ENCODE results near the gene WDHD1.
"Not testable (repeated sequence)": the region's sequence is repeated elsewhere in the genome, so short reads cannot be mapped to it uniquely, and the experiment has no call there.

WDHD1 gene

DNA sequence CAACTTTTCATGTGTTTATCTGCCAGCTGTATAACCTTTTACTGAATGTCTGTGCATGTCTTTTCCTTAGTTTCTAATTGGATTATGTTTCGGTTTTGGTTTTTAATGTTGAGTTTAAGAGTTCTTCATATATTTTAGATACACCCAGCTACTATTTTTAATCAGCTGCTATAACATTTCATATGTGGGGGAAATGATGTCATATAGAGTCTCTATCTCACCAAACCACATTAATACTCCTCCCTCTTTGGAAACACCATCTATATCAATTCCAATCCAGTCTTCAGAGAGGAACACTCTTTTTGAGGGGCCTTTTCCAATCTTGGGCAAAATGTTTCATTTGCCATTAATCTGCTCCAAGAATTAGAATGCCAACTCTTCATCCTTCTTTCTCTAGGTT is 95.8 kb downstream of the WDHD1 start:
- no peaks in the 10 kb centered on the region for H3K9me3 ChIP-seq (ENCODE audit: control extremely low read depth in 1 of 5, control insufficient read depth in 4 of 5, insufficient read depth in 2 of 5, low read depth in 1 of 5, low read length in 4 of 5)
- ChIA-PET CTCF (no interaction called here), POLR2A (no interaction called here)
- H3K27ac ChIP-seq (ENCODE audit: insufficient read depth in 1 of 2, low read depth in 1 of 2, low read length in 2 of 2, poor library complexity in 1 of 2, severe bottlenecking in 2 of 2), result no peak overlapping the region
- H3K27me3 ChIP-seq (replicated peaks in 2 of 5; ENCODE audit: control insufficient read depth in 4 of 5, insufficient read depth in 5 of 5, low read length in 4 of 5), result no peaks in the 10 kb centered on the region
- no CpG with 5 or more reads among the region's 1 CpG for WGBS (ENCODE audit: insufficient coverage)
- no peak overlapping the region for H3K4me3 ChIP-seq (ENCODE audit: control insufficient read depth in 1 of 7, extremely low read depth in 1 of 7, insufficient read depth in 4 of 7, low read depth in 2 of 7, low read length in 6 of 7)
- peaks cover 0 to 2% (median 0%) of the 10 kb centered on the region in 4 experiments for H3K36me3 ChIP-seq (ENCODE audit: control insufficient read depth in 4 of 4, insufficient read depth in 4 of 4, low read length in 3 of 4)
- peak; percentile 12 to 51 (median 22) for DNase-seq
- H3K4me1 ChIP-seq (ENCODE audit: control extremely low read depth in 1 of 4, control insufficient read depth in 4 of 4, insufficient read depth in 4 of 4, low read length in 3 of 4), result no peaks in the 10 kb centered on the region

DNA sequence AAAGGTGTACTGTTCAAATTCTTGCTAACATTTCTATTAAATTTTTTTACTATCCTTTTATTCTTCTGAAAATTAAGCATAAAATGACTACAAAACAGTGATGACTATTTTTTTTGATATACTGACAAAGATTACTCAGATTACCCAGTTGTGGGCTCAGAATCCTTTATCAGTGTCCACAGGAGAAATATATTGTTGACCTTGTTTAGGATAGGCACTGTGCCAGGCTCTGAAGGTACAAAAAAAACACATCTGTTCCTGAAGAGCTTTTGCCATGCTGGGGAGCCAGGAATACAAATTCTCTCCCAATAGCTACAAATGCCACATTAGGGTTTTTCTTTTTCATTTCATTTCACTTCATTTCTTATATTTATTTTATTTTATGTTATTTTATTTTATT is 97.3 kb downstream of the WDHD1 start:
- DNase-seq, result peak in 1 of 3 donors; percentile 11
- H3K4me1 ChIP-seq (ENCODE audit: control extremely low read depth in 1 of 4, control insufficient read depth in 4 of 4, insufficient read depth in 4 of 4, low read length in 3 of 4), result no peaks in the 10 kb centered on the region
- H3K36me3 ChIP-seq (ENCODE audit: control insufficient read depth in 4 of 4, insufficient read depth in 4 of 4, low read length in 3 of 4), result no peaks in the 10 kb centered on the region
- H3K4me3 ChIP-seq (ENCODE audit: control insufficient read depth in 1 of 7, extremely low read depth in 1 of 7, insufficient read depth in 4 of 7, low read depth in 2 of 7, low read length in 6 of 7), result no peak overlapping the region
- no peaks in the 10 kb centered on the region for H3K27me3 ChIP-seq (replicated peaks in 2 of 5; ENCODE audit: control insufficient read depth in 4 of 5, insufficient read depth in 5 of 5, low read length in 4 of 5)
- no peak overlapping the region for H3K27ac ChIP-seq (ENCODE audit: insufficient read depth in 1 of 2, low read depth in 1 of 2, low read length in 2 of 2, poor library complexity in 1 of 2, severe bottlenecking in 2 of 2)
- POLR2A ChIA-PET, result no interaction called here
- H3K9me3 ChIP-seq (ENCODE audit: control extremely low read depth in 1 of 5, control insufficient read depth in 4 of 5, insufficient read depth in 2 of 5, low read depth in 1 of 5, low read length in 4 of 5), result no peaks in the 10 kb centered on the region
- CTCF ChIA-PET, result interaction anchor here (1.0 kb wide), 1 partner anchor 27 kb away, joined by 3 read pairs; the partner anchor contains the start of gene GCH1

DNA sequence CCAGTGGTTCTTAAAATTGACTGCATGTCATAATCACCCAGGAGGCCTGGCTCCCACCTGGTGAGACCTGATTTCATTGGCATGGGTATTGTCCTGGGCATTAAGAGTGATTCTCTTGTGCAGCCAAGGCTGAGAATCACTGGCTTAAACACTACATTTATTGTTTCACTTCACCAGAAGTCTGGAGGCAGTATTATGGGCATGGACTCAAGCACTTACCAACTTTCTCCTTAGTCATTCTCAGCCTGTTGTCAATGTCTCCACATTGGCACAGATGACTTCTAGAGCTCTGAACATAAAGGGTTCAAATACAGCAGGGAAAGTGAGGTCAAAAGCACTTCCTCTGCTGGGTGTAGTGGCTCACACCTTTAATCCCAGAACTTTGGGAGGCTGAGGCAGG is 98.7 kb downstream of the WDHD1 start:
- POLR2A ChIA-PET, result no interaction called here
- CTCF ChIA-PET, result no interaction called here

GRCh38 chr14:54927551-54927950 is 99.3 kb downstream of the WDHD1 start:
- Histone ChIP-seq H3K4me1 (ENCODE audit: control extremely low read depth in 1 of 4, control insufficient read depth in 4 of 4, insufficient read depth in 4 of 4, low read length in 3 of 4) (no peaks in the 10 kb centered on the region), H3K4me3 (ENCODE audit: control insufficient read depth in 1 of 7, extremely low read depth in 1 of 7, insufficient read depth in 4 of 7, low read depth in 2 of 7, low read length in 6 of 7) (no peak overlapping the region), H3K27me3 (replicated peaks in 2 of 5; ENCODE audit: control insufficient read depth in 4 of 5, insufficient read depth in 5 of 5, low read length in 4 of 5) (no peaks in the 10 kb centered on the region), H3K9me3 (ENCODE audit: control extremely low read depth in 1 of 5, control insufficient read depth in 4 of 5, insufficient read depth in 2 of 5, low read depth in 1 of 5, low read length in 4 of 5) (no peaks in the 10 kb centered on the region), H3K27ac (ENCODE audit: insufficient read depth in 1 of 2, low read depth in 1 of 2, low read length in 2 of 2, poor library complexity in 1 of 2, severe bottlenecking in 2 of 2) (no peak overlapping the region), H3K36me3 (ENCODE audit: control insufficient read depth in 4 of 4, insufficient read depth in 4 of 4, low read length in 3 of 4) (no peaks in the 10 kb centered on the region)
- ChIA-PET POLR2A (no interaction called here), CTCF (no interaction called here)
- no CpG with 5 or more reads among the region's 1 CpG for WGBS (ENCODE audit: insufficient coverage)
- no peak for DNase-seq

More for the DNA sequence above, 98.7 kb downstream of the WDHD1 start:
- H3K36me3 ChIP-seq (ENCODE audit: control insufficient read depth in 4 of 4, insufficient read depth in 4 of 4, low read length in 3 of 4), result no peaks in the 10 kb centered on the region
- no peak overlapping the region for H3K27ac ChIP-seq (ENCODE audit: insufficient read depth in 1 of 2, low read depth in 1 of 2, low read length in 2 of 2, poor library complexity in 1 of 2, severe bottlenecking in 2 of 2)
- DNase-seq, result no peak
- H3K4me1 ChIP-seq (ENCODE audit: control extremely low read depth in 1 of 4, control insufficient read depth in 4 of 4, insufficient read depth in 4 of 4, low read length in 3 of 4), result no peaks in the 10 kb centered on the region
- no peaks in the 10 kb centered on the region for H3K27me3 ChIP-seq (replicated peaks in 2 of 5; ENCODE audit: control insufficient read depth in 4 of 5, insufficient read depth in 5 of 5, low read length in 4 of 5)
- no peaks in the 10 kb centered on the region for H3K9me3 ChIP-seq (ENCODE audit: control extremely low read depth in 1 of 5, control insufficient read depth in 4 of 5, insufficient read depth in 2 of 5, low read depth in 1 of 5, low read length in 4 of 5)
- no peak overlapping the region for H3K4me3 ChIP-seq (ENCODE audit: control insufficient read depth in 1 of 7, extremely low read depth in 1 of 7, insufficient read depth in 4 of 7, low read depth in 2 of 7, low read length in 6 of 7)

DNA sequence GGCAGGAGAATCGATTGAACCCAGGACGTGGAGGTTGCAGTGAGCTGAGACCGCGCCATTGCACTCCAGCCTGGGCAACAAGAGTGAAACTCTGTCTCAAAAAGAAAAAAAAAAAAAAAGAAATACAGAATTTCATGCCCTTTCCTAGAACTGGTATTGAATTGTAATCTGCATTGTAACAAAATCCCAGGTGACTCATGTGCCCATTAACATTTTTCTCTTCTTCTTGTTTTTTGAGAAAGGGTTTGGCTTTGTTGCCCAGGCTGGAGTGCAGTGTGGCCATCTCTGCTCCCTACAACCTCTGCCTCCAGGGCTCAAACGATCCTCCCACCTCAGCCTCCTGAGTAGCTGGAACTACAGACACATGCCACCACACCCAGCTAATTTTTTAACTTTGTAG is 100.3 kb downstream of the WDHD1 start:
- H3K36me3 ChIP-seq (ENCODE audit: control insufficient read depth in 4 of 4, insufficient read depth in 4 of 4, low read length in 3 of 4); CTCF ChIA-PET; H3K27me3 ChIP-seq (replicated peaks in 2 of 5; ENCODE audit: control insufficient read depth in 4 of 5, insufficient read depth in 5 of 5, low read length in 4 of 5); DNase-seq; H3K9me3 ChIP-seq (ENCODE audit: control extremely low read depth in 1 of 5, control insufficient read depth in 4 of 5, insufficient read depth in 2 of 5, low read depth in 1 of 5, low read length in 4 of 5); POLR2A ChIA-PET; H3K4me1 ChIP-seq (ENCODE audit: control extremely low read depth in 1 of 4, control insufficient read depth in 4 of 4, insufficient read depth in 4 of 4, low read length in 3 of 4); H3K4me3 ChIP-seq (ENCODE audit: control insufficient read depth in 1 of 7, extremely low read depth in 1 of 7, insufficient read depth in 4 of 7, low read depth in 2 of 7, low read length in 6 of 7); H3K27ac ChIP-seq (ENCODE audit: insufficient read depth in 1 of 2, low read depth in 1 of 2, low read length in 2 of 2, poor library complexity in 1 of 2, severe bottlenecking in 2 of 2): not testable (repeated sequence)
- 100% methylated on average over 1 of the region's 5 CpGs for WGBS (ENCODE audit: insufficient coverage)

GRCh38 chr14:54922598-54922997 is 104.3 kb downstream of the WDHD1 start:
- Histone ChIP-seq H3K4me1 (ENCODE audit: control extremely low read depth in 1 of 4, control insufficient read depth in 4 of 4, insufficient read depth in 4 of 4, low read length in 3 of 4) (no peaks in the 10 kb centered on the region), H3K27ac (ENCODE audit: insufficient read depth in 1 of 2, low read depth in 1 of 2, low read length in 2 of 2, poor library complexity in 1 of 2, severe bottlenecking in 2 of 2) (no peak overlapping the region), H3K9me3 (ENCODE audit: control extremely low read depth in 1 of 5, control insufficient read depth in 4 of 5, insufficient read depth in 2 of 5, low read depth in 1 of 5, low read length in 4 of 5) (no peaks in the 10 kb centered on the region), H3K4me3 (ENCODE audit: control insufficient read depth in 1 of 7, extremely low read depth in 1 of 7, insufficient read depth in 4 of 7, low read depth in 2 of 7, low read length in 6 of 7) (no peak overlapping the region), H3K36me3 (ENCODE audit: control insufficient read depth in 4 of 4, insufficient read depth in 4 of 4, low read length in 3 of 4) (no peaks in the 10 kb centered on the region), H3K27me3 (replicated peaks in 2 of 5; ENCODE audit: control insufficient read depth in 4 of 5, insufficient read depth in 5 of 5, low read length in 4 of 5) (no peaks in the 10 kb centered on the region)
- ChIA-PET POLR2A (no interaction called here), CTCF (interaction anchor here (0.5 to 1.5 kb wide), 2 partner anchors 43 to 67 kb away, joined by 3 read pairs; no protein-coding TSS in a partner anchor)
- DNase-seq, result no peak
- 89% methylated on average over 3 of the region's 3 CpGs for WGBS (ENCODE audit: insufficient coverage)

- 88% methylated on average over 1 of the region's 1 CpG for WGBS (ENCODE audit: insufficient coverage)
Observed at GRCh38 chr14:54920052-54920451, 106.8 kb downstream of the WDHD1 start.

More at GRCh38 chr14:54920052-54920451, 106.8 kb downstream of the WDHD1 start:
- Histone ChIP-seq H3K36me3 (ENCODE audit: control insufficient read depth in 4 of 4, insufficient read depth in 4 of 4, low read length in 3 of 4) (no peaks in the 10 kb centered on the region), H3K9me3 (ENCODE audit: control extremely low read depth in 1 of 5, control insufficient read depth in 4 of 5, insufficient read depth in 2 of 5, low read depth in 1 of 5, low read length in 4 of 5) (no peaks in the 10 kb centered on the region), H3K27me3 (replicated peaks in 2 of 5; ENCODE audit: control insufficient read depth in 4 of 5, insufficient read depth in 5 of 5, low read length in 4 of 5) (no peaks in the 10 kb centered on the region), H3K27ac (ENCODE audit: insufficient read depth in 1 of 2, low read depth in 1 of 2, low read length in 2 of 2, poor library complexity in 1 of 2, severe bottlenecking in 2 of 2) (no peak overlapping the region), H3K4me3 (ENCODE audit: control insufficient read depth in 1 of 7, extremely low read depth in 1 of 7, insufficient read depth in 4 of 7, low read depth in 2 of 7, low read length in 6 of 7) (no peak overlapping the region), H3K4me1 (ENCODE audit: control extremely low read depth in 1 of 4, control insufficient read depth in 4 of 4, insufficient read depth in 4 of 4, low read length in 3 of 4) (no peaks in the 10 kb centered on the region)
- CTCF ChIA-PET, result no interaction called here
- POLR2A ChIA-PET, result interaction anchor here (0.6 kb wide), 1 partner anchor 163 kb away, joined by 3 read pairs; no protein-coding TSS in a partner anchor
- DNase-seq, result no peak
